ENCODE data around the gene TDRD9.

GRCh38 chr14:104014764-104015163, 86.5 kb downstream of the TDRD9 start:
- TF ChIP-seq CTCF (IDR thresholded peaks at IDR 0.05; ENCODE audit: poor library complexity, severe bottlenecking) = no peak
- no peak for TF ChIP-seq POLR2AphosphoS5 (IDR thresholded peaks at IDR 0.05)
- no peak for TF ChIP-seq MXI1 (conservative IDR thresholded peaks at IDR 0.05; ENCODE audit: poor library complexity, severe bottlenecking)
- no peak for TF ChIP-seq TAF1 (IDR thresholded peaks at IDR 0.05; ENCODE audit: low read depth)
- no peak for TF ChIP-seq REST (IDR thresholded peaks at IDR 0.05; ENCODE audit: borderline replicate concordance)
- no peak for TF ChIP-seq RAD21 (conservative IDR thresholded peaks at IDR 0.05)
- TF ChIP-seq EP300 (conservative IDR thresholded peaks at IDR 0.05; ENCODE audit: poor library complexity, severe bottlenecking) = no peak
- TF ChIP-seq EZH2 (IDR thresholded peaks at IDR 0.05; ENCODE audit: borderline replicate concordance, insufficient read depth, low read length, poor library complexity, severe bottlenecking) = no peak

All from neural cell (in vitro differentiated cells).